Neural cell (in vitro differentiated cells): ENCODE results near the gene BOD1. TPM values are rescaled to one million over a fixed set of nuclear protein-coding genes. Genes with fewer than 3 reads are reported as not detected.
A peak's percentile ranks its signal among the peaks of the same experiment; 100 is the strongest.
"Not testable (repeated sequence)": the region's sequence is repeated elsewhere in the genome, so short reads cannot be mapped to it uniquely, and the experiment has no call there.

Experiments
- H2AFZ ChIP-seq: fragments of 200-600, 300-800 bp; sonication (generic), shearing (Covaris generic); 2 replicates; pipeline ENCODE4 v1.6.0; 2014; ENCODE audit warnings: low read depth, mild to moderate bottlenecking, antibody characterized with exemption, low read length, moderate library complexity
- H3F3A ChIP-seq: fragments of 200-600 bp; shearing (Covaris generic); 2 replicates; pipeline ENCODE4 v1.6.1; 2016; ENCODE audit warnings: mild to moderate bottlenecking, moderate library complexity, mixed read lengths, antibody characterized with exemption, low read length; ENCODE audit not compliant: insufficient read depth, poor library complexity, severe bottlenecking
- H3K27ac ChIP-seq: fragments of 200-600, 300-800 bp; sonication (generic), shearing (Covaris generic); 2 replicates; pipeline ENCODE4 v1.5.1; 2014; ENCODE audit warnings: mild to moderate bottlenecking, low read length, moderate library complexity
- H3K27me3 ChIP-seq: fragments of 300-800, 200-600 bp; sonication (generic), shearing (Covaris generic); 2 replicates; pipeline ENCODE4 v1.6.0; 2014; ENCODE audit warnings: mild to moderate bottlenecking, low read depth, low read length, moderate library complexity; ENCODE audit not compliant: insufficient read depth
- H3K36me3 ChIP-seq: fragments of 300-800, 200-600 bp; sonication (generic), shearing (Covaris generic); 2 replicates; pipeline ENCODE4 v1.5.1; 2014; ENCODE audit warnings: mild to moderate bottlenecking, antibody characterized with exemption, low read length, moderate library complexity; ENCODE audit not compliant: insufficient read depth
- H3K4me2 ChIP-seq: fragments of 300-800, 200-600 bp; sonication (generic), shearing (Covaris generic); 2 replicates; pipeline ENCODE4 v1.6.0; 2014; ENCODE audit warnings: mild to moderate bottlenecking, low read length
- H3K4me3 ChIP-seq: fragments of 300-800, 200-600 bp; sonication (generic), shearing (Covaris generic); 2 replicates; pipeline ENCODE4 v1.5.1; 2014; ENCODE audit warnings: mild to moderate bottlenecking, low read length, moderate library complexity
- H3K79me2 ChIP-seq: fragments of 200-600 bp; shearing (Covaris generic); replicated peaks from 2 replicates; pipeline ENCODE4 v1.6.0; 2014; ENCODE audit warnings: mild to moderate bottlenecking, low read length, moderate library complexity; ENCODE audit not compliant: insufficient read depth
- H3K9ac ChIP-seq: fragments of 300-800, 200-600 bp; sonication (generic), shearing (Covaris generic); 2 replicates; pipeline ENCODE4 v1.6.1; 2016; ENCODE audit warnings: mild to moderate bottlenecking, low read length, mixed read lengths
- H3K9me2 ChIP-seq: fragments of 200-600 bp; shearing (Covaris generic); 2 replicates; pipeline ENCODE4 v1.6.1; 2016; ENCODE audit warnings: mild to moderate bottlenecking, low read length, mixed read lengths; ENCODE audit not compliant: insufficient read depth
- H3K9me3 ChIP-seq: fragments of 200-600, 300-800 bp; sonication (generic), shearing (Covaris generic); 2 replicates; pipeline ENCODE4 v1.6.1; 2016; ENCODE audit warnings: mild to moderate bottlenecking, mixed run types, low read length, moderate library complexity, mixed read lengths
- H4K20me1 ChIP-seq: fragments of 200-600 bp; shearing (Covaris generic); 2 replicates; pipeline ENCODE4 v1.6.1; 2016; ENCODE audit warnings: mild to moderate bottlenecking, mixed run types; ENCODE audit not compliant: insufficient read depth
- EP300 ChIP-seq: fragments of 450-650 bp; conservative IDR thresholded peaks from 2 replicates; pipeline ENCODE4 v1.6.1; 2014; ENCODE audit warnings: antibody characterized with exemption, mild to moderate bottlenecking, moderate library complexity; ENCODE audit not compliant: poor library complexity, severe bottlenecking
- MXI1 ChIP-seq: fragments of 450-650 bp; conservative IDR thresholded peaks from 2 replicates; pipeline ENCODE4 v1.6.1; 2014; ENCODE audit warnings: antibody characterized with exemption, mild to moderate bottlenecking; ENCODE audit not compliant: poor library complexity, severe bottlenecking
- POLR2AphosphoS5 ChIP-seq: IDR thresholded peaks from 2 replicates; pipeline ENCODE4 v1.6.1; 2012
- SMC3 ChIP-seq: fragments of 450-650 bp; conservative IDR thresholded peaks from 2 replicates; pipeline ENCODE4 v1.6.1; 2014; ENCODE audit warnings: antibody characterized with exemption, mild to moderate bottlenecking, moderate library complexity; ENCODE audit not compliant: poor library complexity
- TAF1 ChIP-seq: IDR thresholded peaks from 2 replicates; pipeline ENCODE4 v1.6.1; 2012; ENCODE audit warnings: low read depth
- polyA plus RNA-seq: library from polyadenylated mRNA; depleted of rRNA; stranded (reverse); fragments of >200 nt; gene quantifications from 2 replicates; pipeline ENCODE4 v1.2.3, GENCODE V29; 2014
- TF ChIP-seq, protein P1 (sequence below): fragments of 450-650 bp; IDR thresholded peaks from 2 replicates; pipeline ENCODE4 v1.5.1; 2014; ENCODE audit warnings: antibody characterized with exemption, mild to moderate bottlenecking, moderate library complexity; ENCODE audit not compliant: poor library complexity, severe bottlenecking

BOD1 gene
- polyA plus RNA-seq, 1 donor from 2014 or later: 178 TPM

DNA sequence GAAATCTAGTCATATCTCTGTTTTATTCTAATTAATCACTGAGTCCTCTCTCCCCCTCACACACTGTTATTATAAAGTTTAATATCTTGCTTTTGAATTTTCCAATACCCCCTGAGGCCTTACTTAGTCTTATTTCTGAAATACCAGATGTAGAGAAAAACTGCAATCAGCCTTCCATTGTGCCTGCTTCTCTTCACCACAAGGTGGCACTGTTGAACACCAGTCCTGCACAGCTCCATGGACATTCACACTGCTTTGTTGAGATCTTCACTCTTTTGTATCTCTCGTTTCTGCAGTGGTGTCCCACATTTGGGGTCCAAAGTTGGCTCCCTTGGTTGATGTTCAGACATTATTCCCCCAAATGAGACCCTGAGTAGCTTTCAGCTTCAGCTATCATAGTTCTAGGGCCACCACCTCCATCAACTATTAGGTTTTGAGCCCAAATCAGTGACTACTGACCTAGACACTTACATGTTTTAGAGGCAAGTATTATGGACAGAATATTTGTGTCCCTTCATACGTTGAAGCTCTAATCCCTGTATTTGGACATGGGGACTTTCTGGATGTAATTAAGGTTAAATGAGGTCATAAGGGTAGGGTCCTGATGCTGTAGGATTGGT is 24.3 kb downstream of the BOD1 start:
- no peaks in the 10 kb centered on the region for H3K79me2 ChIP-seq
- no peak overlapping the region for H3K9ac ChIP-seq
- no peak overlapping the region for H3K4me2 ChIP-seq
- H3K4me3 ChIP-seq: no peak overlapping the region
- peaks cover 21% of the 10 kb centered on the region for H3K9me3 ChIP-seq
- H3K27me3 ChIP-seq: no peaks in the 10 kb centered on the region
- H3K27ac ChIP-seq: no peak overlapping the region
- no peaks in the 10 kb centered on the region for H3K36me3 ChIP-seq
- H2AFZ ChIP-seq: no peak overlapping the region
- H3F3A ChIP-seq: no peaks in the 10 kb centered on the region
- TF ChIP-seq, protein P1, sequence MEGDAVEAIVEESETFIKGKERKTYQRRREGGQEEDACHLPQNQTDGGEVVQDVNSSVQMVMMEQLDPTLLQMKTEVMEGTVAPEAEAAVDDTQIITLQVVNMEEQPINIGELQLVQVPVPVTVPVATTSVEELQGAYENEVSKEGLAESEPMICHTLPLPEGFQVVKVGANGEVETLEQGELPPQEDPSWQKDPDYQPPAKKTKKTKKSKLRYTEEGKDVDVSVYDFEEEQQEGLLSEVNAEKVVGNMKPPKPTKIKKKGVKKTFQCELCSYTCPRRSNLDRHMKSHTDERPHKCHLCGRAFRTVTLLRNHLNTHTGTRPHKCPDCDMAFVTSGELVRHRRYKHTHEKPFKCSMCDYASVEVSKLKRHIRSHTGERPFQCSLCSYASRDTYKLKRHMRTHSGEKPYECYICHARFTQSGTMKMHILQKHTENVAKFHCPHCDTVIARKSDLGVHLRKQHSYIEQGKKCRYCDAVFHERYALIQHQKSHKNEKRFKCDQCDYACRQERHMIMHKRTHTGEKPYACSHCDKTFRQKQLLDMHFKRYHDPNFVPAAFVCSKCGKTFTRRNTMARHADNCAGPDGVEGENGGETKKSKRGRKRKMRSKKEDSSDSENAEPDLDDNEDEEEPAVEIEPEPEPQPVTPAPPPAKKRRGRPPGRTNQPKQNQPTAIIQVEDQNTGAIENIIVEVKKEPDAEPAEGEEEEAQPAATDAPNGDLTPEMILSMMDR: peak; percentile 49
- no peak for TF ChIP-seq SMC3
- TF ChIP-seq POLR2AphosphoS5: no peak
- H3K9me2 ChIP-seq: no peaks in the 10 kb centered on the region
- H4K20me1 ChIP-seq: no peaks in the 10 kb centered on the region

DNA sequence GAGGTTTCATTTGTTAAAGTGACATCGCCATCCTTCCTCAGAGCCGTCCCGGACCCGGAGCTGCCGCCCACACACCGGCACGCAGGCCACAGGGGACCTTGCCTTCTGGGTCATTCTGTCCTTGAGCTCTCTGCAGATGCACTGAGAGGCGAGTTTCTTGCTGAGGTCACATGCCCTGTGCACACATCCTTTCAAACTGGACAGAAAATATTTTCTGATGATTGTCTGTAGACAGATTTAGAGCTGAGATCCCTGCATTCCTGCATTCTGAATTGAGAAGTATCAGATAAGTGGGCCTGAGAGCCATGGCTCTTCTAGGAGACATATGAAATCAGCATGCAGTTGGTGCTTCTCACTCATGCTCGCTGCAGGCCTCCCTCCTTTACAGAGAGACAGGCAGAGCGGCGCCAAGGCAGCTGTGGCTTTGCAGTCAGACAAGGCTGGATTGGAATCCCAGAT is 25.4 kb downstream of the BOD1 start:
- Histone ChIP-seq H3K79me2 (no peaks in the 10 kb centered on the region), H3K27ac (no peak overlapping the region), H3K27me3 (no peaks in the 10 kb centered on the region), H3K9me2 (no peaks in the 10 kb centered on the region), H4K20me1 (no peaks in the 10 kb centered on the region), H3K9ac (no peak overlapping the region), H3K36me3 (no peaks in the 10 kb centered on the region), H3F3A (no peaks in the 10 kb centered on the region), H2AFZ (no peak overlapping the region), H3K9me3 (peaks cover 23% of the 10 kb centered on the region), H3K4me2 (no peak overlapping the region), H3K4me3 (no peak overlapping the region)
- TF ChIP-seq TAF1: no peak
- no peak for TF ChIP-seq SMC3
- TF ChIP-seq MXI1: no peak
- TF ChIP-seq EP300: no peak
- no peak for TF ChIP-seq POLR2AphosphoS5

DNA sequence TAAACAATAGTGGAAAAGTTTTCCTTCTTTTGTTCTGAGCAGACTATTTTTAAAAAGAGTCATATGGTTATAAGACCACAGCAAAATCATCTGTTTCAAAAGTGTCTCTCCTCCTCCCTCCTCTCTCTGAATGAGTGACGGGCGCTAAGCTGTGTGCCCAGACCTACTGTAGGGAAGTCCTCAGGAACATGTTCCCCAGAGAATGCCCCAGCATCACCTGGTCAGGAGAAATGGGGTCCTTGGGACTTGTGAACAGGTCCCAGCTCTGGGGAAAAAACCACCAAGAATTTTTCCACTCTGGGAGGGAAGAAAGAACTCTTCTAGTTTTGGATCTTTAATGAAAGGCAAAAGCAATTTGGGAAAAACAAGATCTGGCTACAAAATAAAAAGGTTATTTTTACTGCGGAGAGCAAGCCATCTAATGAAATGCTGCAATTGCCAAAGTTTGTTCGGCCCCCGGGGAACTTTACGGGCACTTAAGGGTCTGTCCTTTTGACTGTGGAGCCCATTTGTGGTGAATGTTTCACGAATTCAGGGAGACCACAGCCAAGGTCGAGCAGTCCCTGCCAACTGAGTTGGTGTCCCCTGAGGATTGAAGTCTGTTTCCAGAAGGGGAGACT is 25.9 kb downstream of the BOD1 start:
- no peaks in the 10 kb centered on the region for H4K20me1 ChIP-seq
- no peak overlapping the region for H2AFZ ChIP-seq
- no peak for TF ChIP-seq EP300
- H3K9ac ChIP-seq: no peak overlapping the region
- H3K79me2 ChIP-seq: no peaks in the 10 kb centered on the region
- no peak overlapping the region for H3K4me3 ChIP-seq
- no peaks in the 10 kb centered on the region for H3K9me2 ChIP-seq
- no peak overlapping the region for H3K27ac ChIP-seq
- H3K9me3 ChIP-seq: peaks cover 24% of the 10 kb centered on the region
- H3K27me3 ChIP-seq: no peaks in the 10 kb centered on the region
- no peaks in the 10 kb centered on the region for H3K36me3 ChIP-seq
- no peak overlapping the region for H3K4me2 ChIP-seq
- H3F3A ChIP-seq: no peaks in the 10 kb centered on the region

DNA sequence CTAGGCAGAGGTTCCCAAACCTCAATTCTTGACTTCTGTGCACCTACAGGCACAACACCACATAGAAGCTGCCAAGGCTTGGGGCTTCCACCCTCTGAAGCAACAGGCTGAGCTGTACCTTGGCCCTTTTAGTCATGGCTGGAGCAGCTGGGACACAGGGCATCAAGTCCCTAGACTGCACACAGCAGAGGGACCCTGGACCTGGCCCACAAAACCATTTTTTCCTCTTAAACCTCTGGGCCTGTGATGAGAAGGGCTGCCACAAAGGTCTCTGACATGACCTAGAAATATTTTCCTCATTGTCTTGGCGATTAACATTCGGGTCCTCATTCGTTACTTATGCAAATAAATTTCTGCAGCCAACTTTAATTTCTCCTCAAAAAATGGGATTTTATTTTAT is 30.3 kb downstream of the BOD1 start:
- H3K79me2 ChIP-seq, H3K27ac ChIP-seq, H3K9me3 ChIP-seq, H3K4me3 ChIP-seq, H3K27me3 ChIP-seq, H2AFZ ChIP-seq, H3K36me3 ChIP-seq, H3K4me2 ChIP-seq, H4K20me1 ChIP-seq, H3K9me2 ChIP-seq, H3F3A ChIP-seq, H3K9ac ChIP-seq: not testable (repeated sequence)
